ENCODE data around the gene COX5B.
A peak's percentile ranks its signal among the peaks of the same experiment; 100 is the strongest.
"Not testable (repeated sequence)": the region's sequence is repeated elsewhere in the genome, so short reads cannot be mapped to it uniquely, and the experiment has no call there.

Gene COX5B

DNA sequence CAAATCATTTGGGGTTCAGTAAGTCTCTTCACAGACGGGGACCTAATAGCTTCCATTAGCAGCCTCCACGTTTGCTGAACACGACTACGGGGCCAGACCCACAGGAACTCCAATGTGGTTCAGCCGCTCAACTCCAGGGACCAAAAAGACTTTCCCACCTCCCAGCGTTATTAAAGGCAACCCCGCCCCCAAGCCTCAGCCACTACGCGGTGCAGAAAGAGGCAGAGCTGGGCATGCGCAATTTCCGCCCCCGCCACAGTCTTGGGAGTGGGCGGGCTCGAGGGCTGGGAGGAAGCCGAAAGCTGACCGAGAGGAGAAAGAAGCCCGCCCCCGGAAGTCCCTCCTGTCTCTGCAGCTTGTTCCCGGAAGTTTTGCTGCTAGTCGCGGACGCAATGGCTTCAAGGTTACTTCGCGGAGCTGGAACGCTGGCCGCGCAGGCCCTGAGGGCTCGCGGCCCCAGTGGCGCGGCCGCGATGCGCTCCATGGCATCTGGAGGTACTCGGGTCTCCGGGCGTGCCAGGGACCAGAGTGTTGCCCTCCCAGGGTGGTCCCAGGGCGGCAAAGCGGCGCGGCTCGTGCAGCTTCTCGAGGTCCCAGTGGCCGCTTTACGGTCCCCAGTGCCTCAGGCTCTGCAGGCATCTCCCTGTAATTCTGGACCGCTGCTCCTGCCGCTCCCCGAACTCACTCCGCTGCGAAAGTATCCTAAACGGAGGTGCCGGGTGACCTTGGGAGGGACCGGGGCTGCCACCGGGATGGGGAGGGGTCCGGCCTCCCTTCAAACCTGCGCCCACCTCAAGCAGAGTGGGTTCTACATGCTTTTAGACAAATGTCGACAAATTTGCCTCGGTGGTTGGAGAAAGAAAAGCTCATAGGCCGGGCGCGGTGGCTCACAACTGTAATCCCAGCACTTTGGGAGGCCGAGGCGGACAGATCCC, at the start of gene COX5B:
TSS of gene COX5B (plus strand) at position 368 of the 935 bp plus-strand sequence. CDS start at position 393, 25 bp downstream.
- peak; percentile 87 for DNase-seq (ENCODE audit: low read depth, low spot score)

- not testable (repeated sequence) for DNase-seq (ENCODE audit: low read depth, low spot score)
These were observed 49.7 kb upstream of the COX5B start for GRCh38 chr2:97596180-97596579.

DNA sequence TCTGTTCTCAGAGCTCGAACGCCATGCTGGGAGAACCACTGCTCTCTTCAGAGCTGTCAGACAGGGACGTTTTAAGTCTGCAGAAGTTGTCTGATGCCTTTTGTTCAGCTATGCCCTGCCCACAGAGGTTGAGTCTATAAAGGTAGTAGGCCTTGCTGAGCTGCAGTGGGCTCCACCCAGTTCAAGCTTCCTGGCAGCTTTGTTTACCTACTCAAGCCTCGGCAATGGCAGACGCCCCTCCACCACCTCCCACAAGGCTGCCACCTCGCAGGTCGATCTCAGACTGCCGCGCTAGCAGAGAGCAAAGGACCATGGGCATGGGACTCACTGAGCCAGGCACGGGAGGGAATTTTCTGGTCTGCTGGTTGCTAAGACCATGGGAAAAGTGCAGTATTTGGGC, 44.3 kb upstream of the COX5B start:
- DNase-seq (ENCODE audit: low read depth, low spot score): not testable (repeated sequence)

GRCh38 chr2:97605109-97605508, 40.8 kb upstream of the COX5B start:
- DNase-seq (ENCODE audit: low read depth, low spot score): not testable (repeated sequence)

- DNase-seq (ENCODE audit: low read depth, low spot score): not testable (repeated sequence)
These were observed 40.1 kb upstream of the COX5B start for GRCh38 chr2:97605524-97606339.

DNA sequence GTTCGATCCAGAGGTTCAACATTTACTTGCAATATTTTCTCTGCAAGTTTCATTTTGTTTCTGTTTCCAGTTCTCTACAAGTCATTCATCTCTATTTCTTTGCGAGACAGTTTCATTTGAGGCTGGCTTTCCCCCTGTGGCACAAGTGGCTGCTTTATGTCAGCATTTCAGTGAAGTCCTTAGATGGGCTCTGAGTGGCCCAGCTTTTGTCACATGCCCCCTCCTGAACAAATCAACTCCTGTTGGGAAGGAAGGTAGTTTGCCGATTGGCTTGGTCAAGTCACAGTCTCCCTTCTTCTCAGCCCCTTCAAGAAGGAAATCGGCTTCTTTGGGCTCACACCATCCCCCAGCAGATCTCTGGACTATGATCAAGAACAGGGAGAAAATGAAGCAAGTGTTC, 37.1 kb upstream of the COX5B start:
- DNase-seq (ENCODE audit: low read depth, low spot score): not testable (repeated sequence)

- not testable (repeated sequence) for DNase-seq (ENCODE audit: low read depth, low spot score)
These were observed 34.0 kb upstream of the COX5B start for GRCh38 chr2:97611895-97612294.

GRCh38 chr2:97615746-97616145, 30.1 kb upstream of the COX5B start:
- DNase-seq (ENCODE audit: low read depth, low spot score): not testable (repeated sequence)

DNA sequence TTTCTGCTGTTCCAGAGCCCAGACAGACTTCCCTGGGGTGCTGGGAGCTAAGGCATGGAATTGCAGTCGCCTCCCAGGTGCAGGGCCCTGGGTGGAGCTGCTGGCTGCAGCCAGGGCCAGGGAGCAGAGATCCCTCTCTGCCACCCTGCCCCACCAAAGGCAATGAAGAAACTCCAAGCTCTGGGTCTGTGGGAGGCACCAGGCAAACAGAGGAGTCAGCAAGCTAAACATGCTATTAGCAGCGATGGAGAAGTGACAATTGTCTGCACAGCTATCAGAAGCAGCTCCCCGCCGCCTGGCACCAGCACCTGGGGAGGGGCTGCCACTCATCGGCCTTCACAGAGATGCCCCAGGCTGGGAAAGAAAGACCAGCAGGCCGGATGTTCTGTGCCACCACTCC, 28.0 kb upstream of the COX5B start:
- DNase-seq (ENCODE audit: low read depth, low spot score): no peak

DNA sequence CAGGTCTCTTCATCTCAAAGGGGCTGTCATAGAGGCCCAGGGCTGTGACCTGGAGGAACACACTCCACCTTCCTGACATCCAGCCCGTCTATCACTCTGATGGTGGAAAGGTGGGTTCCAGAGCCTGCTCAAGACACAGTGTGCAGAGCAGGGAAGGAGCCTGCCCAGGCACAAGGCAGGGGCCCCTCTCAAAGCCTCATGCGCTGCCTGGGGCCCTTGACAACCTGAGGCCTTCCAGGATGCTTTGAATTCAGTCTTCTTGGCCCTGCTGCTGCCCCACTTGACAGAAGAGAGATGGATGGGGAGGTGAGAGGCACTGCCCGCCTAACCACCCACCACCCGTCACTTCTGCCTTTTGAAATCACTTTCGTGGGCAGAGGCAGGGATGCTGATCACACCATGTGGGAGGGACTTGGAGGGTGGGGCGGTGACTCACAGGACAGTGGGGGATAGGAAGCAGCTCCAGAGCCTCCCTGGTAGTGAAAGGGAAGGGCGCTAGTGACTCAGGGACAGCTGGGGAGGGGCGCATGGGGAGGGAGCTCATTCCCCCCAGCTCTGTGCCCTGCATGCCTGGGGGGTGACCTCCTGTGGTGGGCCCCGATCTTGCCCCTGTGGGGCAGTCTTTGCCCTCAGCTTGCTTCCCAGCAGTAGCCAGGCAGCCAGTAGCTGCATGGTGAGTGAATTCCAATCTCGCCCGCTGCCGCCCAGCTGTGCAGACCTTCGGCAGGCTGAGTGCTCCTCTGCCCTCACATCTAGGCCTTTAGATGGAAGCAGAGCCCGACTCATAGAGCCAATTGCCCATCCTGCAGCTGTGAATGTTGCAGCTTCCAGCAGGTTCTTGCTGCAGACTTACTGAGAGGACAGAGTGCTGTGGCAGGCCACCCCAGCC, 26.7 kb upstream of the COX5B start:
- DNase-seq (ENCODE audit: low read depth, low spot score): not testable (repeated sequence)

DNA sequence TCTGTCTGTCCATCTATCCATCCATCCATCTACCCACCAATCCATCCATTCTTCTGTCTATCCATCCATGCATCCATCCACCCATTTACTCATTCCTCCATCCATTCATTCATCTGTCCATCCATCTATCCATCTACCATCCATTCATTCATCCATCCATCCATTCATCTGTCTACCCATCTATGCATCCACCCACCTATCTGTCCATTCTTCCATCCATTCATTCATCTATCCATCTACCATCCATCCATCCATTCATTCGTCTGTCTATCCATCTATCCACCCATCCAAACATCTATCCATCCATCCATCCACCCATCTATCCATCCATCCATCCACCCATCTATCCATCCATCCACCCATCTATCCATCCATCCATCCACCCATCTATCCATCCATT, 25.4 kb upstream of the COX5B start:
- not testable (repeated sequence) for DNase-seq (ENCODE audit: low read depth, low spot score)

DNA sequence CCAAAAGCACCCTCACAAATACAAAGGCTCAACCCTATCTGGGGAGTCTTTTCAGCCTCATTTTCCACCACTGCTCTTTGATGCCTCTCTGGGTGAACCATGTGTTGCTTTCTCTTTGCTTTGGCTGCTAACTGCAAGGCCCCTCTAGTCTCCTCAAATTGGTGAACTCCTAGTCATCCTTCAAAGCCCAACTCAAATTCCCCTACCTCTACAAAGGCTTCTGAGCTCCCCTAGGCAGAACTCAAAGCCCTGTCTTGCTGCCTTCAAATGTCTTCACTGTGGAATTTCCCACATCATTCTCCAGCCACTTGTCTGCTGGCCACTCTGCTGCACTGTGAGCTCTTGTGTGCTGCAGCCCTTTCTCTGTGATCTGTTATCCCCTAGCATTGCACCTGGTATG, 22.9 kb upstream of the COX5B start:
- DNase-seq (ENCODE audit: low read depth, low spot score): not testable (repeated sequence)

- not testable (repeated sequence) for DNase-seq (ENCODE audit: low read depth, low spot score)
These were observed 20.4 kb upstream of the COX5B start for GRCh38 chr2:97625354-97626048.

GRCh38 chr2:97626049-97626430, 19.8 kb upstream of the COX5B start:
- DNase-seq (ENCODE audit: low read depth, low spot score): not testable (repeated sequence)

GRCh38 chr2:97644023-97644717, 1.7 kb upstream of the COX5B start:
- no peak for DNase-seq (ENCODE audit: low read depth, low spot score)

DNA sequence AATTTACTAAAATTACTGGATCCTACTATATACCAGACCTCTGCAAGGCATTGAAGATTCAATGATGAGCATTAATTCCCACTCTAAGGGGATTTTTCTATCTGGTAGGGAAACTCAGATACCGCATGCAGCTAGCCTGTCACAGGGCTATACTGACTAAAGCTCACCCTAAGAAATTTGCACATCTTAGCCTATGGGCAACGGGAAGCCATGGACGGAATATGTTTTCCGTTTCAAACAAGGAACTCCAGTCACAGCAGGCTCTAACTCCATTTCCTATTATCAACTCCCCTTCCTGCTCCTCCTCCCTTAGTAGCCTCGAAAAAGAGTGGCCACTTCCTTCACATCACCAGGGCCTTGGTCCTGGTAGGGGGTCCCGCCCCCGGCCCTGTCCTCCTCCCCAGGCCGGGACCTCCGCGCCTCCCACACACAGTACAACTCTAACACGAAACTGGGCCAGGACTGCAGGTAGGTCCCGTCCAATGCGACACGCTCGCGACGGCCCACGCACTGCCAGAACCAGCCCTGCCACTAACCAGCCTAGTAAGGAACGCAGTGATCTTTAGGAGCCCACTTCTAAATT, 659 bp upstream of the COX5B start:
- DNase-seq (ENCODE audit: low read depth, low spot score): no peak

GRCh38 chr2:97646977-97647376, 1.1 kb downstream of the COX5B start:
- DNase-seq (ENCODE audit: low read depth, low spot score): no peak

GRCh38 chr2:97651114-97651513, 5.3 kb downstream of the COX5B start:
- DNase-seq (ENCODE audit: low read depth, low spot score): no peak

DNA sequence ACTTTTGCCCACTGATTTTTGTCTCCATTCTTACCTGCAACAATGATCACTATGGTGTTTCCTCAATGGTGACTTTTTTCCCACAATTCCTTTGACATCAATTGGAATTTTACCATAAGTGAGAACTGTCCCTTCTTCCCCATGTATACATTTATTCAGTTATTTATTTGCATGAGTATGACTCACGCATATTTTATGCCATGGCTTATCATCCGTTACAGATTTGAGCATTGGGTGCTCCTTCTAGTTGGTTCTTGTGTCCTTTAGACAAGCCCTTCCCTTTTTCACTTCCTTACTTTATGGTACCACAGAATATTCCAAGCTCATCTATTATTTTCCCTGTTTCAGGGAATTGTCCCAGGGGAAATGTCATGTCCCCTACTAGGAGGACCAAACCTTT, 7.6 kb downstream of the COX5B start:
- no peak for DNase-seq (ENCODE audit: low read depth, low spot score)

- DNase-seq (ENCODE audit: low read depth, low spot score): no peak
These were observed 8.0 kb downstream of the COX5B start for GRCh38 chr2:97653874-97654273.
